Mucosa of gallbladder (tissue), 1 donor: ENCODE data around the gene DPPA2. TPM values are rescaled to one million over a fixed set of nuclear protein-coding genes. Genes with fewer than 3 reads are reported as not detected.

Experiments used
- DNase-seq: peaks from one replicate; pipeline ENCODE4 v3.0.0-alpha.2; 2020; ENCODE audit warnings: low spot score
- total RNA-seq: library from RNA; stranded (reverse); gene quantifications from one replicate; pipeline ENCODE4 v1.2.1, GENCODE V29; 2021
- donor health status: DM: no; HTN: no; CAD: no.

The DPPA2 gene
- total RNA-seq, 1 donor from 2014 or later, result not detected

DNA sequence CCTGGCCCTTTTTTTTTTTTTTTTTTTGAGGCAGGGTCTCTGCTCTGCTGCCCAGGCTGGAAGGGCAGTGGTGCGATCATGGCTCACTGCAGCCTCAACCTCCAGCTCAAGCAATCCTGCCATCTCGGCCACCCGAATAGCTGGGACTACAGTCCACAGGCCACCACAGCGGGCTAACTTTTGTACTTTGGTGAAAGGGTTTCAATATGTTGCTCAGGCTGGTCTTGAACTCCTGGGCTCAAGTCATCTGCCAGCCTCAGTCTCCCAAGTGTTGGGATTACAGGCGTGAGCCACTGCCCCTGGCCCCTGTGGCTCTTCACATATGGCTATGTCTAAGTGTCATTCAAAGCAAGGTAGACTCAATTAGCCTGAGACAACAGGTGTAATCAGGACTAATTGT, 8.8 kb upstream of the DPPA2 start:
- DNase-seq, result no peak

DNA sequence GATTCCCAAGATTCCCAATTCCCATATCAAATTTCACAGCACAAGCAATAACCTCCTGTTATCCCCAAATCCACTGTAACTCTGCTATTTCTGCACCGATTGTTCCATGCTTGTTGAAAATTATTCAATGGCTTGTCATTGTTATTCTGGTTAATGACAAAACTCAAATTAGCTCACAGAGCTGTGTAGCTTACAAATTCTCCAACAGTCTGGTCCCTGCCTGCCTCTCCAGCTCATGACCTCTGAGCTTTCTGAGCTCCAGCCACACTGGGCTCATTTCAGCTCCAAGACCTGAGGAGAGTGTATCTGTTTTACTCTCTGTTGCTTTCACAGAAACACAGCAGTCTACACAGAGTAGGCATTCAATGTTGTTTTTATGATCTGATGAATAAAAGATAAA, 3.3 kb downstream of the DPPA2 start:
- no peak for DNase-seq

DNA sequence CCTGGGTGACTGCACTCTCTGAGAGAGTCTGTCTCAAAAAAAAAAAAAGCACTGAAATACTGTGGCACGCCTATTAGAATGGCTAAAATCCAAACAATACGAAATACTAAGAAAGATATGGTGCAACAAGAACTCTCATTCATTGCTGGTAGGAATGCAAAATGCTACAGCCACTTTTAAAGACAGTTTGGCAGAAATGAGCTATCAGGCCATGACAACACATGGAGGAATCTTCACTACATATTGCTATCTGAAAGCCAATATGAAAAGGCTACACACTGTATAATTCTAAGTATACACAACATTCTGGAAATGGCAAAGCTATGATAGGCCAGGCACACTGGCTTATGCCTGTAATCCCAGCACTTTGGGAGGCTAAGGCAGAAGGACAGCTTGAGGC, 18.8 kb downstream of the DPPA2 start:
- DNase-seq, result no peak

DNA sequence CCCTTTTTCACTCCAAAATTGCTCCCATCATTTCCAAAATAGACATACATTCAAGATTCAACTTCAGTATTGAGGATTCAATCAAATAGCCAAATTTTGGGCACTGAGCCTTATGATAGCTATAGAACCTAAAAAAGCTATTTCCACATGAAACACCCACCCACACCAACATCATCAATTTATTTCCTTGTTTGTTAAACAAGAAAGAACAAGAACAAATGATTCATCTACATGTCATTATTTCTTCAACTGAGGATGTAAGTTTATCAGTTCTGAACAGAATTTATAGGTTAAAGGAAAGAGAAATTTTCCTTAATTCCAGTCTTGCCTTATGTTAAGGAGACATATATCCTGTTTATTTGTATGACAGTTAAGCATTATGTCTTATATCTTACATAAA, 32.2 kb downstream of the DPPA2 start:
- DNase-seq, result no peak

DNA sequence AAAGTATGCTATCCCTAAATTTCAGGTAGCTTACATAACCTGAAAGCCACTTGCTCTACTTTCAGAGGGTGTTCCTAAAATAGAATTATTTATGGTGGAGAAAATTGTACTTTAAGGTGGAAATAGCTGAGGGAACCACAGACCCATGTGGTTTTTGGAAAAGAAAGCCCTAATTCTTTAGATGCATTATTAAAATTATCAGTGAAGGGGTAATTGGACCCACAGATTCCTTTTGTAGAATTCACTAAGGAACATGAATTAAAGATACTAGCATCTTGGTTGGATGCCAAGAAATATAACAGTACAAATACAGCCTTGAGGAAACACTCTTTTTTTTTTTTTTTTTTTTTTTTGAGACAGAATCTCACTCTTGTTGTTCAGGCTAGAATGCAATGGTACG, 37.8 kb downstream of the DPPA2 start:
- no peak for DNase-seq

DNA sequence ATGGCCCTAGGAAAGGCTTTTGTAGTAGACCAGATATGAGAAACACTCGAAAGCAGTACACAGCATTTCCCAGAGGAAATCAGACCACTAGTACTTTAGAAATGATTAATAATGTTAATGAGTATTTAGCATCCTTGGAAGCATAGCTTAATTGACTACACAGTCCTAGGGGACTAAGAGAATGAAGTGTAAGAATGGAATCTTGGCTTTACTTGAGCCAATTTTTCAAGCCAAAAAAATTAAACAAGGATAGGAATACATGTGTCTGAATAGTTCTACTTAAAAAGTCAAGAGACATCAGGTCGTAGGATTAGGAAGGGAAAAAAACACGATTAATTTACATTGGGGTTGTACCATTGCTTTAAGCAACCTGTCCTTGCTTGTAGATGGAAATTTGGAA, 38.2 kb downstream of the DPPA2 start:
- DNase-seq, result no peak

DNA sequence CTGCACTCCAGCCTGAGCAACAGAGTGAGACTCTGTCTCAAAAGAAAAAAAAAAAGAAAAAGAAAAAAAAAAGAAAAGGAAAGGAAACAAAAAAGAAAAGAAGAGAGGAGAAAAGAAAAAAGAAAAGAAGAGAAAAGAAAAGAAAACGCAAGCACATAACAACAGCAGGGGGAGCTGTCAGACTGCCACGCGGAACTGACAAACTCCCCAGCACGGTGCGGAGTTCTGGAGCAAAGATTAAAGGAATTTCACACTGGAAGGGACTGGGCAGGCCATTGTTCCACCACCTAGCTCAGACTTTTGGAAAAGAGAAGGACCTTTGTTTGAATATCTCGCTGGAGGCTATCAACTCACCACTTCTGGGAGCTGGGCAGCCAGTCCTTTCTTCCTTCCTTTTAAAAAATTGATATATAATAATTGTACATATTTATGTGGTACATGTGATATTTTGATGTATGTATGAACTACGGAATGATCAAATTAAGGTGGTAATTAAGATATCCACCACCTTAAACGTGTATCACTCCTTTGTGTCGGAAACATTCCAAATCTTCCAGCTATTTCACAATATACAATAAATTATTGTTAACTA, 40.5 kb downstream of the DPPA2 start:
- peak; percentile 51 for DNase-seq

DNA sequence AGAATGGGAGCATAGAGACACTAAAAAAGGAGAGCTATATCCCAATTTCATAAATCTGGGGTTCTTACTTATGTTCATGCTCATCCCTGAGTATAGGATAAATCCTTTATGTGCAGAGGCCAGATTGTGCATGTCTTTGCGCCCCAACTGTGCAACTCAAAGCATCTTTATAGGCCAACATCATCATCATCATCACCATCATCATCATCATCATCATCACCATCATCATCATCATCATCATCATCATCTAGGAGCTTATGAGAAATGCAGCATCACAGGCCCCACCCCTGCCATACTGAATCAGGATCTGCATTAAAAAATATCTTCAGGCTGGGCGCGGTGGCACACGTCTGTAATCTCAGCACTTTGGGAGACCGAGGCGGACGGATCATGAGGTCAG, 45.5 kb downstream of the DPPA2 start:
- no peak for DNase-seq

DNA sequence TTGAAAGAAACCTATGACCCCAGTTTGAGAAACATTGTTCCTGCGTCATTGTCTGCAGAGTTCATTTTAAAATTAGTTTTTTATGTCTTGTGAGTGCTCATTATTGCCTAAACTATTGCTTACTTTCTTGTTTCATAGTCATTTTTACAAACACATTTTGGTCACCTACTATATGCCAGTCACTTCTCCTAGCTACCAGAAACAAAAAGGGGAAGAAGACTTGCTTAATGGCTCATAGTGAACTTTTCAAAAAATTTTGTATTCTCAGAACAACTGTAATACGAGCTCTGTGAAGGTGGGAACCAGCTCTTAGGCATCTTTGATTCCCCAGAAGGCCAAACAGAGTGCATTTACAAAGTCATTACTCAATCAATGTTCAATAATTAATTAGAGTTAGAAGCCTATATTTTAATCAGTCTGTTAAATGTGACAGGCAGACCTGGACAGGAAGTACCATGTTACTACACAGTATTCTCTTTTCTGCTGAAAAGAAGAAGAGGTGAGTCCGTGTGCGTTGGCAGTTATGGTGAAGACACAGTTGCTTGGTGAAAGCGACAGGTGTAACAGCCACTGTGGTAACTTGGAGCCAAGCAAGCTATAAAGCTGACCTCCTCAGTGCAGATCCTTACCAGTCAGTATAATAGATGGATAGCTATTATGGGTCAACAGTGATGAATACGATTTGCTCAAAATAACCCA, 46.6 kb downstream of the DPPA2 start:
- no peak for DNase-seq

DNA sequence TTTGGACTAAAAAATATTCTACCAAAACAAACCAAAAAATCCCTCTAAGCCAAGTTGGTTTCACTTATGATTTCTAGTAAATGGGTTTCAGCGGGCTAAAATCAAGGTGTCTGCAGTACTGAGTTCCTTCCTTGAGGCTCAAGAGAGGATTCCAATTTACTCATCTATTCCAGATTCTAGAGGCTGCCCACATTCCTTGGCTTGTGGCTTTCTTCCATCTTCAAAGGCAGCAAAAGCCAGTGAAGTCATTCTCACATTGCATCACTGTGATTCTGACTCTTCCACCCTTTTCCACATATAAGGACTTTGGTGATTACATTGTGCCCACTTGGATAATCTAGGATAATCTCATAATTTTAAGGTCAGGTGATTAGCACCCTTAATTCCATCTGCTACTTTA, 48.1 kb downstream of the DPPA2 start:
- no peak for DNase-seq

DNA sequence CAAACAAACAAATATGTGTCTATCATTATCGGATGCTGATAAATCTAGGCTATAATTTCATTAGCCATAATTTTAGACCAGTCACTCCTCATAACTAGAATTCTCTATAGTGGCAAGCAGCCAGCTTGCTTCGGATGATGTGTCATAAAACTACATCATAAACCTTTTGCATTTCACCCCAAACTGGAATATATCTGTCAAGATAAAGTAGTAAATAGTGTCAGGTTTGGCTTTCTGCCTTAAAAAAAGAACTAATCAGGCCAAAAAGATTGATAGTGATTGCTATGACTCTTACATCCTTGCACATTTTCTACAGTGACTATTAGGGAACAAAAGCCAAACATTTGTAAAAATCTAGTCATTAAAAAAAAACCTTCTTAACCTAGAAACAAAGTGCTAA, 51.0 kb downstream of the DPPA2 start:
- DNase-seq, result no peak

DNA sequence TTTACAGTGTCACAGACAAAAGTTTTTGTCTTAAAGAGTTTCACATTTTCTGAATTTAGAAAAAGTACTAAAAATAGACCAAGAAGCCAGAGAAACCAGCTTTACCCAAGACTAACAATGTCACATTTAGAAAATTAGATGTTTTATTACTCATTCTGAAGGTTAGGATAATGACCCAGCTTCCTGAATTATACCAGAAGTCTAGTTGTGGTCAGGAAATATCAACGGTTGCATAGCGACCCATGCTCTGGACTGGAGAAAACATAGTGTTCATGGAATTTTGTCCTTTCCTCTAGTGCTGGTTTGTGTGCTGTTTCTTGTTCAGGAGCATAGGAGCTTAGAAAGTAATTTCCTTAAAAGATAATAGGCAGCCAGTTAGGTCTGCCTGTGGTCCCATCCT, 59.0 kb downstream of the DPPA2 start:
- peak; percentile 14 for DNase-seq

DNA sequence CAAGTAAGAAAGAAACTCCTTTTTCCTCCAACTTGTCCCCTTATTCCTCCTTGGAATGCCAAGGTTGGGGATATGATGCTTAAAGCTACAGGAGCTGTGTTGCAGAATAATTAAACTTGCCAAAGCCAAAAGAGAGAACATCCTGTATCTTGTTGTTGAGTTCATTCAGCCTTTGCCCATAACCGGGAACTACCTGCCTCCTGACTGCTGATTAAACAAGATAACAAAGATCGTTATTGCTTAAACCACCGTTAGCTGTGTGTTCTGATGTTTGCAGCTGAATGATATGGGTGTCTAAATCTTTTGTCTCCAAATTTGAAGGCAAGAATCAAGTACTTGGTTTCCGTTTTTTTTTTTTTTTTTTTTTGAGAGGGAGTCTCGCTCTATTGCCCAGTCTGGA, 61.5 kb downstream of the DPPA2 start:
- no peak for DNase-seq

DNA sequence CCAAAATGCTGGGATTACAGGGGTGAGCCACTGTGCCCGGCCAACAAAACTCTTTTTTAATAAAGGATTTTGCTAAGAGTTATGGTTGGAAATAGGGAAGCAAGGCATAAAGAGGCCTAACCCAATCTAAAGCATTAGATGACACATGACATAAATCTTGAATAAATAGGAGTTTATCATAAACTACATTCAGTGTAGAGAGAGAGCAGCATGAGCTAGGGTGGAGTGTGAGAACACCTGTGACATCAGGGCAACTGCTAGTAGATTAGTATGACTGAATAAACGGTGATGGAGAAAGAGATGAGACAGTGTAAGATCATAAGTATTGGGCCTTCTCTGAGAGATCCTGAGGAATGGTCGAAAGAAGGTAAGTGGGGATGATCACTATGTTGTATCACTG, 63.7 kb downstream of the DPPA2 start:
- no peak for DNase-seq

Other genes starting within 250 kb of the DPPA2 start
- gene MORC1, start 198.4 kb downstream of the DPPA2 start, total RNA-seq, result not detected
- not detected for gene C3orf85, start 179.8 kb downstream of the DPPA2 start, total RNA-seq
- gene DPPA4, start 21.0 kb upstream of the DPPA2 start, total RNA-seq, result 0.86 TPM